ENCODE measurements around the gene MYT1. TPM values are rescaled to one million over a fixed set of nuclear protein-coding genes. Genes with fewer than 3 reads are reported as not detected.

MYT1 gene
- total RNA-seq, 1 experiment from 2014 or later, result not detected

GRCh38 chr20:64156886-64157875 lies 7.1 kb upstream of the MYT1 start:
- BruUV-seq (replicated peaks), result no TSS peak
- H3K27ac Mint-ChIP-seq (ENCODE audit: low read depth, unreplicated experiment), result no peak overlapping the region
- CTCF ChIA-PET, result interaction anchor here (0.6 to 1.2 kb wide), 2 partner anchors 20 to 37 kb away, joined by 4 to 5 read pairs; no protein-coding TSS in a partner anchor

GRCh38 chr20:64157878-64158277 lies 6.4 kb upstream of the MYT1 start:
- no peak for TF ChIP-seq CTCF (IDR thresholded peaks at IDR 0.05; ENCODE audit: unreplicated experiment)
- peaks cover 6% of the 10 kb centered on the region for H3K4me1 Mint-ChIP-seq (ENCODE audit: insufficient read depth, unreplicated experiment)
- ChIA-PET POLR2A (no interaction called here), CTCF (no interaction called here)
- BruUV-seq (replicated peaks), result no TSS peak
- no peaks in the 10 kb centered on the region for H3K9me3 Mint-ChIP-seq (ENCODE audit: unreplicated experiment)
- H3K27me3 Mint-ChIP-seq (ENCODE audit: insufficient read depth, unreplicated experiment), result peaks cover 60% of the 10 kb centered on the region
- H3K4me3 Mint-ChIP-seq (ENCODE audit: unreplicated experiment), result no peak overlapping the region
- no peak for DNase-seq (ENCODE audit: unreplicated experiment)
- H3K36me3 Mint-ChIP-seq (ENCODE audit: insufficient read depth, unreplicated experiment), result peaks cover 7% of the 10 kb centered on the region
- no peak overlapping the region for H3K27ac Mint-ChIP-seq (ENCODE audit: low read depth, unreplicated experiment)
- intact Hi-C loops (cut with micrococcal nuclease), result no loop called here

More at GRCh38 chr20:64156886-64157875, 7.1 kb upstream of the MYT1 start:
- no peak for TF ChIP-seq CTCF (IDR thresholded peaks at IDR 0.05; ENCODE audit: unreplicated experiment)
- H3K27me3 Mint-ChIP-seq (ENCODE audit: insufficient read depth, unreplicated experiment), result peaks cover 54% of the 10 kb centered on the region
- peaks cover 6% of the 10 kb centered on the region for H3K4me1 Mint-ChIP-seq (ENCODE audit: insufficient read depth, unreplicated experiment)
- no peak for DNase-seq (ENCODE audit: unreplicated experiment)
- peaks cover 7% of the 10 kb centered on the region for H3K36me3 Mint-ChIP-seq (ENCODE audit: insufficient read depth, unreplicated experiment)
- H3K9me3 Mint-ChIP-seq (ENCODE audit: unreplicated experiment), result no peaks in the 10 kb centered on the region
- H3K4me3 Mint-ChIP-seq (ENCODE audit: unreplicated experiment), result no peak overlapping the region
- POLR2A ChIA-PET, result interaction anchor here (1.6 kb wide), 1 partner anchor 98 kb away, joined by 3 read pairs; the partner anchor contains the start of gene PCMTD2
- intact Hi-C loops (cut with micrococcal nuclease), result no loop called here

GRCh38 chr20:64158346-64159285 lies 5.6 kb upstream of the MYT1 start:
- DNase-seq (ENCODE audit: unreplicated experiment), result no peak
- no peak overlapping the region for H3K27ac Mint-ChIP-seq (ENCODE audit: low read depth, unreplicated experiment)
- CTCF ChIA-PET, result no interaction called here

More at GRCh38 chr20:64158346-64159285, 5.6 kb upstream of the MYT1 start:
- Mint-ChIP-seq H3K9me3 (ENCODE audit: unreplicated experiment) (no peaks in the 10 kb centered on the region), H3K4me1 (ENCODE audit: insufficient read depth, unreplicated experiment) (peaks cover 6% of the 10 kb centered on the region), H3K4me3 (ENCODE audit: unreplicated experiment) (no peak overlapping the region), H3K36me3 (ENCODE audit: insufficient read depth, unreplicated experiment) (peaks cover 7% of the 10 kb centered on the region), H3K27me3 (ENCODE audit: insufficient read depth, unreplicated experiment) (peaks cover 68% of the 10 kb centered on the region)
- intact Hi-C loops (cut with micrococcal nuclease), result no loop called here
- POLR2A ChIA-PET, result no interaction called here
- no peak for TF ChIP-seq CTCF (IDR thresholded peaks at IDR 0.05; ENCODE audit: unreplicated experiment)
- no TSS peak for BruUV-seq (replicated peaks)

All from MCF 10A (cell line).